HepG2 (cell line): Measurements from ENCODE around the gene ATPAF2. TPM values are rescaled to one million over a fixed set of nuclear protein-coding genes. Genes with fewer than 3 reads are reported as not detected.

Experiments
- ARHGAP35 ChIP-seq: sonication (generic); formaldehyde crosslinking; IDR thresholded peaks from 2 replicates; pipeline ENCODE4 v1.9.0; 2022; ENCODE audit warnings: mild to moderate bottlenecking, inconsistent platforms, moderate library complexity, missing genetic modification reagents, borderline replicate concordance
- DNMT3B ChIP-seq: conservative IDR thresholded peaks from 2 replicates; pipeline ENCODE4 v1.6.1; 2016; ENCODE audit warnings: missing biosample characterization, control low read depth
- LCORL ChIP-seq, 2 experiments: fragments of 450-650 bp in 1 of 2; sonication (generic) in 1 of 2; formaldehyde crosslinking in 1 of 2; IDR thresholded peaks; 2 replicates each; pipeline versions ENCODE4 v1.5.0 to v1.6.1; 2017 to 2020; ENCODE audit warnings: antibody characterized with exemption in 1 of 2, missing genetic modification reagents in 1 of 2
- MIER2 ChIP-seq: IDR thresholded peaks from 2 replicates; pipeline ENCODE4 v1.6.1; 2016; ENCODE audit warnings: missing biosample characterization, missing genetic modification reagents
- PHF8 ChIP-seq: sonication (generic); formaldehyde crosslinking; IDR thresholded peaks from 2 replicates; pipeline ENCODE4 v1.5.0; 2020; ENCODE audit warnings: missing genetic modification reagents
- PPARG ChIP-seq: conservative IDR thresholded peaks from 2 replicates; pipeline ENCODE4 v1.6.1; 2016; ENCODE audit warnings: missing biosample characterization, missing genetic modification reagents
- RAD21 ChIP-seq: fragments of 450-650 bp; formaldehyde crosslinking; IDR thresholded peaks from 2 replicates; pipeline ENCODE4 v1.5.0; 2020; ENCODE audit warnings: mild to moderate bottlenecking
- RAD51 ChIP-seq: fragments of 450-650 bp; IDR thresholded peaks from 2 replicates; pipeline ENCODE4 v1.6.1; 2016; ENCODE audit warnings: borderline replicate concordance
- SAP130 ChIP-seq: IDR thresholded peaks from 2 replicates; pipeline ENCODE4 v1.6.1; 2016; ENCODE audit warnings: low read depth
- SKI ChIP-seq: fragments of 450-650 bp; IDR thresholded peaks from one replicate; pipeline ENCODE4 v1.6.1; 2018; ENCODE audit warnings: mild to moderate bottlenecking; ENCODE audit not compliant: partially characterized antibody
- SNAI1 ChIP-seq: sonication (generic); formaldehyde crosslinking; IDR thresholded peaks from 2 replicates; pipeline ENCODE4 v1.5.0; 2020; ENCODE audit warnings: mild to moderate bottlenecking, missing genetic modification reagents, borderline replicate concordance
- TGIF2 ChIP-seq: IDR thresholded peaks from 2 replicates; pipeline ENCODE4 v1.6.1; 2016; ENCODE audit warnings: control low read depth, missing compliant biosample characterization
- TP53 ChIP-seq: sonication (generic); formaldehyde crosslinking; conservative IDR thresholded peaks from 2 replicates; pipeline ENCODE4 v1.4.0; 2020; ENCODE audit warnings: missing genetic modification reagents
- ZFX ChIP-seq: sonication (generic); formaldehyde crosslinking; IDR thresholded peaks from 2 replicates; pipeline ENCODE4 v1.4.0; 2020; ENCODE audit warnings: mild to moderate bottlenecking, low read depth, missing genetic modification reagents, moderate library complexity
- ZNF124 ChIP-seq: sonication (generic); formaldehyde crosslinking; IDR thresholded peaks from 2 replicates; pipeline ENCODE4 v1.4.0; 2020; ENCODE audit warnings: missing genetic modification reagents
- ZNF296 ChIP-seq: sonication (generic); formaldehyde crosslinking; conservative IDR thresholded peaks from 2 replicates; pipeline ENCODE4 v1.5.0; 2020; ENCODE audit warnings: mild to moderate bottlenecking, missing genetic modification reagents
- ZNF30 ChIP-seq: sonication (generic); formaldehyde crosslinking; IDR thresholded peaks from 2 replicates; pipeline ENCODE4 v1.5.0; 2020; ENCODE audit warnings: mild to moderate bottlenecking, missing genetic modification reagents
- ZNF430 ChIP-seq: sonication (generic); formaldehyde crosslinking; IDR thresholded peaks from 2 replicates; pipeline ENCODE4 v1.9.0; 2021; ENCODE audit warnings: mild to moderate bottlenecking, missing genetic modification reagents
- ZNF496 ChIP-seq: sonication (generic); formaldehyde crosslinking; IDR thresholded peaks from 2 replicates; pipeline ENCODE4 v1.8.1; 2023; ENCODE audit warnings: mild to moderate bottlenecking, moderate library complexity, missing genetic modification reagents; ENCODE audit not compliant: insufficient replicate concordance
- ZNF605 ChIP-seq: sonication (generic); formaldehyde crosslinking; IDR thresholded peaks from 2 replicates; pipeline ENCODE4 v1.8.0; 2022; ENCODE audit warnings: mild to moderate bottlenecking, missing genetic modification reagents
- ZNF616 ChIP-seq: sonication (generic); formaldehyde crosslinking; IDR thresholded peaks from 2 replicates; pipeline ENCODE4 v1.5.0; 2020; ENCODE audit warnings: low read depth, mild to moderate bottlenecking, missing genetic modification reagents
- ZNF772 ChIP-seq: sonication (generic); formaldehyde crosslinking; IDR thresholded peaks from 2 replicates; pipeline ENCODE4 v1.5.0; 2020; ENCODE audit warnings: mild to moderate bottlenecking, missing genetic modification reagents
- ZNF839 ChIP-seq: sonication (generic); formaldehyde crosslinking; IDR thresholded peaks from 2 replicates; pipeline ENCODE4 v1.4.0; 2020; ENCODE audit warnings: missing genetic modification reagents, mild to moderate bottlenecking, borderline replicate concordance
- polyA plus RNA-seq, 8 experiments: library from polyadenylated mRNA; depleted of rRNA in 3 of 8; stranded (reverse) in 7 of 8; unstranded in 1 of 8; fragments of >200 nt; fragmentation: Illumina TruSeq in 4 of 8; extraction: Trizol in 4 of 8; gene quantifications; 2 replicates each; pipeline versions ENCODE4 v1.2.1 to v1.2.3, GENCODE V29; 2011 to 2016; ENCODE audit warnings: low read depth in 4 of 8, missing spikeins in 1 of 8, mixed read lengths in 1 of 8; ENCODE audit not compliant: insufficient read depth in 1 of 8
- total RNA-seq, 5 experiments: library from RNA; depleted of rRNA; stranded (reverse); fragments of >200 nt; fragmentation: Illumina TruSeq; extraction: Trizol; gene quantifications; 2 replicates each; pipeline ENCODE4 v1.2.3, GENCODE V29; 2016; ENCODE audit warnings: low read depth in 1 of 5
- TF ChIP-seq, protein P1 (sequence below): sonication (generic); formaldehyde crosslinking; IDR thresholded peaks from 2 replicates; pipeline ENCODE4 v1.8.0; 2022; ENCODE audit warnings: missing genetic modification reagents, mild to moderate bottlenecking, borderline replicate concordance
- TF ChIP-seq, protein P2 (sequence below): sonication (generic); formaldehyde crosslinking; IDR thresholded peaks from 2 replicates; pipeline ENCODE4 v1.8.0; 2022; ENCODE audit warnings: low read depth, missing genetic modification reagents
- TF ChIP-seq, protein P3 (sequence below): sonication (generic); formaldehyde crosslinking; IDR thresholded peaks from 2 replicates; pipeline ENCODE4 v1.5.0; 2020; ENCODE audit warnings: mild to moderate bottlenecking, low read depth, missing genetic modification reagents, borderline replicate concordance
- TF ChIP-seq, protein P4 (sequence below): sonication (generic); formaldehyde crosslinking; IDR thresholded peaks from 2 replicates; pipeline ENCODE4 v1.9.0; 2021; ENCODE audit warnings: missing genetic modification reagents, mild to moderate bottlenecking, borderline replicate concordance

The ATPAF2 gene
- total and polyA plus RNA-seq, 2 of the 13 experiments (the other 11 are each of a cell fraction or from before 2014, with no cell fraction given): 15.0 to 16.5 TPM

DNA sequence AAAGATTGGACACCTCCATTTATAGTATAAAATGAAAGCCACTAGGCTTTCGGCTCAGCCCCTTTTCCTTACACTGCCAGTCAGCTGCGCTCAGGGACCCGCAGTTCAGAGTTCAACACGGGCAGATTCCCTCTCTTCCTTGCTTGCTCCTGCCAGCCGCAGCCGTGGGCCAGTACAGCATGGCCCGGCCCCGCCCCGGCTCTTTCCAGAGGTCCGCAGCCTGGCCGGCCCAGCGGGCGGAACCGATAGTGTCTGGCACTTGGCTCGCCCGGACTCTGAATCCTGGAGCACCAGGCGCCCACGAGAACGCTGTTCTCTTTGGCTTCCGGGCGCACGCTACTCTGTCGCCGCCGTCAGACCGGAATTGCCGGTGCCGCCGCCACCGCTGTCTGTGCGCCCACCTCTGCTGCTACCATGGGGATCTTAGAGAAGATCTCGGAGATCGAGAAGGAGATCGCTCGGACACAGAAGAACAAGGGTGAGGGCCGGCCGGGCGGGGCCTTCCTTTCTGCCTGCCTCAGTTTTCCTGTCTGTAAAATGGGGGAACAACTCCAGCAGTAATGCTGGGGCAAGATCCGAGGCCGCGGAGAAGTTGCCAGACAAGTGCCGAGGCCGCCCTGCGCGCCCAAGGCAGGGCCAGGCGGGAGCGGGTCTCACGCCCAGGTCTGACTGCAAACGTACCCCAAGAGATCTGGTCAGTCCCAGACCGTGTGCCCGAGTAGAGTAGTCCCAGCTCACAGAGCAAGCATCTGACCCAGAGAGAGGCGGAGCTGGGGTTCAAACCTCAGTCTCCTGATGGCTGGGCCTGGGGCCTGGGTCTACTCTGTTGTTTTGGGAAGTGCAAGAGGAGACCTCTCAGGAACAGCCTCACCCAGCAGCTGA, 48.9 kb upstream of the ATPAF2 start, which contains the start of gene DRG2 (continued):
- TF ChIP-seq TGIF2 (peak; percentile 79; the same call in 1 of the 2 replicates), SAP130 (CRISPR knock-in tag) (peak; percentile 96), PHF8 (CRISPR knock-in tag) (peak; percentile 93), ZNF616 (no peak), ZNF605 (CRISPR knock-in tag) (peak; percentile 87; the same call in 1 of the 2 replicates), ZNF124 (CRISPR knock-in tag) (peak; percentile 99), SNAI1 (no peak), MIER2 (peak; percentile 88), PPARG (CRISPR knock-in tag) (peak; percentile 82), ZNF430 (peak; percentile 90), ARHGAP35 (CRISPR knock-in tag) (peak; percentile 60; the same call in 1 of the 2 replicates), SKI (peak; percentile 88), ZFX (CRISPR knock-in tag) (peak; percentile 86), LCORL (IDR thresholded peaks at IDR 0.05) (no peak), LCORL (CRISPR knock-in tag; IDR thresholded peaks at IDR 0.05) (peak; percentile 97), ZNF496 (CRISPR knock-in tag) (no peak), ZNF296 (CRISPR knock-in tag) (peak; percentile 20; the same call in 1 of the 2 replicates), ZNF772 (CRISPR knock-in tag) (peak; percentile 98), RAD21 (CRISPR knock-in tag) (peak; percentile 75), DNMT3B (peak; percentile 97), ZNF30 (CRISPR knock-in tag) (no peak), TP53 (CRISPR knock-in tag) (peak; percentile 85), ZNF839 (CRISPR knock-in tag) (peak; percentile 85; the same call in 1 of the 2 replicates), RAD51 (no peak)
- TF ChIP-seq, protein P1, sequence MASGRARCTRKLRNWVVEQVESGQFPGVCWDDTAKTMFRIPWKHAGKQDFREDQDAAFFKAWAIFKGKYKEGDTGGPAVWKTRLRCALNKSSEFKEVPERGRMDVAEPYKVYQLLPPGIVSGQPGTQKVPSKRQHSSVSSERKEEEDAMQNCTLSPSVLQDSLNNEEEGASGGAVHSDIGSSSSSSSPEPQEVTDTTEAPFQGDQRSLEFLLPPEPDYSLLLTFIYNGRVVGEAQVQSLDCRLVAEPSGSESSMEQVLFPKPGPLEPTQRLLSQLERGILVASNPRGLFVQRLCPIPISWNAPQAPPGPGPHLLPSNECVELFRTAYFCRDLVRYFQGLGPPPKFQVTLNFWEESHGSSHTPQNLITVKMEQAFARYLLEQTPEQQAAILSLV (CRISPR knock-in tag): peak; percentile 83; the same call in 1 of the 2 replicates
- TF ChIP-seq, protein P2, sequence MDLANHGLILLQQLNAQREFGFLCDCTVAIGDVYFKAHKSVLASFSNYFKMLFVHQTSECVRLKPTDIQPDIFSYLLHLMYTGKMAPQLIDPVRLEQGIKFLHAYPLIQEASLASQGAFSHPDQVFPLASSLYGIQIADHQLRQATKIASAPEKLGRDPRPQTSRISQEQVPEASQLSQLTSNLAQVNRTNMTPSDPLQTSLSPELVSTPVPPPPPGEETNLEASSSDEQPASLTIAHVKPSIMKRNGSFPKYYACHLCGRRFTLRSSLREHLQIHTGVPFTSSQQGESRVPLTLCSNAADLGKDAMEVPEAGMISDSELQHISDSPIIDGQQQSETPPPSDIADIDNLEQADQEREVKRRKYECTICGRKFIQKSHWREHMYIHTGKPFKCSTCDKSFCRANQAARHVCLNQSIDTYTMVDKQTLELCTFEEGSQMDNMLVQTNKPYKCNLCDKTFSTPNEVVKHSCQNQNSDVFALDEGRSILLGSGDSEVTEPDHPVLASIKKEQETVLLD (CRISPR knock-in tag): peak; percentile 83
- TF ChIP-seq, protein P3, sequence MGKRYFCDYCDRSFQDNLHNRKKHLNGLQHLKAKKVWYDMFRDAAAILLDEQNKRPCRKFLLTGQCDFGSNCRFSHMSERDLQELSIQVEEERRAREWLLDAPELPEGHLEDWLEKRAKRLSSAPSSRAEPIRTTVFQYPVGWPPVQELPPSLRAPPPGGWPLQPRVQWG (CRISPR knock-in tag): no peak
- TF ChIP-seq, protein P4, sequence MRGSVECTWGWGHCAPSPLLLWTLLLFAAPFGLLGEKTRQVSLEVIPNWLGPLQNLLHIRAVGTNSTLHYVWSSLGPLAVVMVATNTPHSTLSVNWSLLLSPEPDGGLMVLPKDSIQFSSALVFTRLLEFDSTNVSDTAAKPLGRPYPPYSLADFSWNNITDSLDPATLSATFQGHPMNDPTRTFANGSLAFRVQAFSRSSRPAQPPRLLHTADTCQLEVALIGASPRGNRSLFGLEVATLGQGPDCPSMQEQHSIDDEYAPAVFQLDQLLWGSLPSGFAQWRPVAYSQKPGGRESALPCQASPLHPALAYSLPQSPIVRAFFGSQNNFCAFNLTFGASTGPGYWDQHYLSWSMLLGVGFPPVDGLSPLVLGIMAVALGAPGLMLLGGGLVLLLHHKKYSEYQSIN (CRISPR knock-in tag): no peak
